ENCODE data around the gene PPP1R15B. TPM values are rescaled to one million over a fixed set of nuclear protein-coding genes. Genes with fewer than 3 reads are reported as not detected.
A peak's percentile ranks its signal among the peaks of the same experiment; 100 is the strongest.

PPP1R15B gene
- total and polyA plus RNA-seq, 4 donors: 13.0 to 54.0 (median 26.1) TPM

GRCh38 chr1:204442376-204443259 lies 31.0 kb upstream of the PPP1R15B start:
- Histone ChIP-seq H3K4me3 (ENCODE audit: low read depth in 1 of 3, low read length in 3 of 3) (no peak overlapping the region), H3K9me3 (ENCODE audit: control insufficient read depth in 4 of 4, low read length in 3 of 4) (no peaks in the 10 kb centered on the region), H3K4me1 (ENCODE audit: control insufficient read depth in 4 of 4, insufficient read depth in 4 of 4, low read length in 3 of 4) (peaks cover 5 to 28% (median 18%) of the 10 kb centered on the region in 4 donors), H3K27me3 (ENCODE audit: control insufficient read depth in 4 of 4, insufficient read depth in 4 of 4, low read length in 3 of 4) (no peaks in the 10 kb centered on the region), H3K36me3 (ENCODE audit: control insufficient read depth in 4 of 4, insufficient read depth in 3 of 4, low read depth in 1 of 4, low read length in 3 of 4) (peaks cover 0 to 6% (median 3%) of the 10 kb centered on the region in 4 donors), H3K27ac (ENCODE audit: low read depth in 1 of 2, low read length in 2 of 2) (peak overlapping the region; percentile 0 to 46), H3K9ac (ENCODE audit: low read depth in 1 of 2, low read length in 2 of 2) (no peak overlapping the region)
- WGBS: 77% methylated on average over 13 of the region's 13 CpGs
- TF ChIP-seq TAF1 (conservative IDR thresholded peaks at IDR 0.05) (no peak), FOXA1 (IDR thresholded peaks at IDR 0.05) (no peak), YY1 (IDR thresholded peaks at IDR 0.05) (peak; percentile 78), HNF4A (conservative IDR thresholded peaks at IDR 0.05) (peak; percentile 57 to 58), SP1 (IDR thresholded peaks at IDR 0.05) (peak; percentile 66), RXRA (IDR thresholded peaks at IDR 0.05) (peak; percentile 74 to 81), RAD21 (IDR thresholded peaks at IDR 0.05) (peak in 1 of 2 donors; percentile 22)
- TF ChIP-seq, protein P1, sequence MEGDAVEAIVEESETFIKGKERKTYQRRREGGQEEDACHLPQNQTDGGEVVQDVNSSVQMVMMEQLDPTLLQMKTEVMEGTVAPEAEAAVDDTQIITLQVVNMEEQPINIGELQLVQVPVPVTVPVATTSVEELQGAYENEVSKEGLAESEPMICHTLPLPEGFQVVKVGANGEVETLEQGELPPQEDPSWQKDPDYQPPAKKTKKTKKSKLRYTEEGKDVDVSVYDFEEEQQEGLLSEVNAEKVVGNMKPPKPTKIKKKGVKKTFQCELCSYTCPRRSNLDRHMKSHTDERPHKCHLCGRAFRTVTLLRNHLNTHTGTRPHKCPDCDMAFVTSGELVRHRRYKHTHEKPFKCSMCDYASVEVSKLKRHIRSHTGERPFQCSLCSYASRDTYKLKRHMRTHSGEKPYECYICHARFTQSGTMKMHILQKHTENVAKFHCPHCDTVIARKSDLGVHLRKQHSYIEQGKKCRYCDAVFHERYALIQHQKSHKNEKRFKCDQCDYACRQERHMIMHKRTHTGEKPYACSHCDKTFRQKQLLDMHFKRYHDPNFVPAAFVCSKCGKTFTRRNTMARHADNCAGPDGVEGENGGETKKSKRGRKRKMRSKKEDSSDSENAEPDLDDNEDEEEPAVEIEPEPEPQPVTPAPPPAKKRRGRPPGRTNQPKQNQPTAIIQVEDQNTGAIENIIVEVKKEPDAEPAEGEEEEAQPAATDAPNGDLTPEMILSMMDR (IDR thresholded peaks at IDR 0.05; ENCODE audit: low read depth, low read length, missing input control): no peak
- DNase-seq (ENCODE audit: low spot score): no peak

- Histone ChIP-seq H3K9ac (ENCODE audit: low read depth in 1 of 2, low read length in 2 of 2) (no peak overlapping the region), H3K27ac (ENCODE audit: low read depth in 1 of 2, low read length in 2 of 2) (peak overlapping the region in 1 of 2 donors; percentile 26), H3K4me3 (ENCODE audit: low read depth in 1 of 3, low read length in 3 of 3) (no peak overlapping the region), H3K36me3 (ENCODE audit: control insufficient read depth in 4 of 4, insufficient read depth in 3 of 4, low read depth in 1 of 4, low read length in 3 of 4) (peaks cover 0 to 3% (median 2%) of the 10 kb centered on the region in 4 donors), H3K9me3 (ENCODE audit: control insufficient read depth in 4 of 4, low read length in 3 of 4) (no peaks in the 10 kb centered on the region), H3K4me1 (ENCODE audit: control insufficient read depth in 4 of 4, insufficient read depth in 4 of 4, low read length in 3 of 4) (peaks cover 5 to 27% (median 19%) of the 10 kb centered on the region in 4 donors), H3K27me3 (ENCODE audit: control insufficient read depth in 4 of 4, insufficient read depth in 4 of 4, low read length in 3 of 4) (no peaks in the 10 kb centered on the region)
- WGBS: 85% methylated on average over 6 of the region's 6 CpGs
- no peak for DNase-seq (ENCODE audit: low spot score)
- TF ChIP-seq, protein P1 (IDR thresholded peaks at IDR 0.05; ENCODE audit: low read depth, low read length, missing input control): no peak
- TF ChIP-seq, protein P2, sequence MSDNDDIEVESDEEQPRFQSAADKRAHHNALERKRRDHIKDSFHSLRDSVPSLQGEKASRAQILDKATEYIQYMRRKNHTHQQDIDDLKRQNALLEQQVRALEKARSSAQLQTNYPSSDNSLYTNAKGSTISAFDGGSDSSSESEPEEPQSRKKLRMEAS (IDR thresholded peaks at IDR 0.05): peak; percentile 14
- TF ChIP-seq RXRA (IDR thresholded peaks at IDR 0.05) (no peak), NR2F2 (IDR thresholded peaks at IDR 0.05) (peak; percentile 87), JUND (IDR thresholded peaks at IDR 0.05) (no peak)
These were observed 29.9 kb upstream of the PPP1R15B start for GRCh38 chr1:204441558-204441957.
